Measurements from ENCODE around the gene UBE2O.

DNA sequence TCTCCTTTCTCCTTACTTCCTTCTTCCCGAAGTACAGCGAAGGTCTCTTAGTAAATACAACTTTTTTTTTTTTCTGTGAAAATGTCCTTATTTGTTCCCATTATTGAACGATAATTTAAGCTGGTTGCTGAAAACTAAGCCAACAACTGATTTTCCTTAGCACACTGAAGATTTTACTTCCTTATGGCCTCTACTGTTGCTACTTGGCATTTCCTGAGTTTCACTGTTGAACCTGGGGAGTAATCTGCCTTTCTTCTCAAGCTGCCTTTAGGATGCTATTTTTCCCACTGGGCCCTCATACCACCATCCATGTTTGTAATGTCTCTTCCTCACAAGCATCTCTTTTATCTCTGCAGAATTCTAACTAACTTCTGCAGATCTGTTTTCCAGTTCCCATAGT is 26.1 kb downstream of the UBE2O start:
- TF ChIP-seq, protein P1, sequence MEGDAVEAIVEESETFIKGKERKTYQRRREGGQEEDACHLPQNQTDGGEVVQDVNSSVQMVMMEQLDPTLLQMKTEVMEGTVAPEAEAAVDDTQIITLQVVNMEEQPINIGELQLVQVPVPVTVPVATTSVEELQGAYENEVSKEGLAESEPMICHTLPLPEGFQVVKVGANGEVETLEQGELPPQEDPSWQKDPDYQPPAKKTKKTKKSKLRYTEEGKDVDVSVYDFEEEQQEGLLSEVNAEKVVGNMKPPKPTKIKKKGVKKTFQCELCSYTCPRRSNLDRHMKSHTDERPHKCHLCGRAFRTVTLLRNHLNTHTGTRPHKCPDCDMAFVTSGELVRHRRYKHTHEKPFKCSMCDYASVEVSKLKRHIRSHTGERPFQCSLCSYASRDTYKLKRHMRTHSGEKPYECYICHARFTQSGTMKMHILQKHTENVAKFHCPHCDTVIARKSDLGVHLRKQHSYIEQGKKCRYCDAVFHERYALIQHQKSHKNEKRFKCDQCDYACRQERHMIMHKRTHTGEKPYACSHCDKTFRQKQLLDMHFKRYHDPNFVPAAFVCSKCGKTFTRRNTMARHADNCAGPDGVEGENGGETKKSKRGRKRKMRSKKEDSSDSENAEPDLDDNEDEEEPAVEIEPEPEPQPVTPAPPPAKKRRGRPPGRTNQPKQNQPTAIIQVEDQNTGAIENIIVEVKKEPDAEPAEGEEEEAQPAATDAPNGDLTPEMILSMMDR (IDR thresholded peaks at IDR 0.05; ENCODE audit: low read depth, low read length, missing input control): no peak
- no peak for TF ChIP-seq TAF1 (conservative IDR thresholded peaks at IDR 0.05)
- TF ChIP-seq YY1 (IDR thresholded peaks at IDR 0.05): no peak
- no peak for TF ChIP-seq SP1 (IDR thresholded peaks at IDR 0.05)
- no peak for TF ChIP-seq JUND (IDR thresholded peaks at IDR 0.05)
- no peak for TF ChIP-seq RAD21 (IDR thresholded peaks at IDR 0.05)
- TF ChIP-seq, protein P2, sequence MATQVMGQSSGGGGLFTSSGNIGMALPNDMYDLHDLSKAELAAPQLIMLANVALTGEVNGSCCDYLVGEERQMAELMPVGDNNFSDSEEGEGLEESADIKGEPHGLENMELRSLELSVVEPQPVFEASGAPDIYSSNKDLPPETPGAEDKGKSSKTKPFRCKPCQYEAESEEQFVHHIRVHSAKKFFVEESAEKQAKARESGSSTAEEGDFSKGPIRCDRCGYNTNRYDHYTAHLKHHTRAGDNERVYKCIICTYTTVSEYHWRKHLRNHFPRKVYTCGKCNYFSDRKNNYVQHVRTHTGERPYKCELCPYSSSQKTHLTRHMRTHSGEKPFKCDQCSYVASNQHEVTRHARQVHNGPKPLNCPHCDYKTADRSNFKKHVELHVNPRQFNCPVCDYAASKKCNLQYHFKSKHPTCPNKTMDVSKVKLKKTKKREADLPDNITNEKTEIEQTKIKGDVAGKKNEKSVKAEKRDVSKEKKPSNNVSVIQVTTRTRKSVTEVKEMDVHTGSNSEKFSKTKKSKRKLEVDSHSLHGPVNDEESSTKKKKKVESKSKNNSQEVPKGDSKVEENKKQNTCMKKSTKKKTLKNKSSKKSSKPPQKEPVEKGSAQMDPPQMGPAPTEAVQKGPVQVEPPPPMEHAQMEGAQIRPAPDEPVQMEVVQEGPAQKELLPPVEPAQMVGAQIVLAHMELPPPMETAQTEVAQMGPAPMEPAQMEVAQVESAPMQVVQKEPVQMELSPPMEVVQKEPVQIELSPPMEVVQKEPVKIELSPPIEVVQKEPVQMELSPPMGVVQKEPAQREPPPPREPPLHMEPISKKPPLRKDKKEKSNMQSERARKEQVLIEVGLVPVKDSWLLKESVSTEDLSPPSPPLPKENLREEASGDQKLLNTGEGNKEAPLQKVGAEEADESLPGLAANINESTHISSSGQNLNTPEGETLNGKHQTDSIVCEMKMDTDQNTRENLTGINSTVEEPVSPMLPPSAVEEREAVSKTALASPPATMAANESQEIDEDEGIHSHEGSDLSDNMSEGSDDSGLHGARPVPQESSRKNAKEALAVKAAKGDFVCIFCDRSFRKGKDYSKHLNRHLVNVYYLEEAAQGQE (IDR thresholded peaks at IDR 0.05): no peak
- TF ChIP-seq, protein P3, sequence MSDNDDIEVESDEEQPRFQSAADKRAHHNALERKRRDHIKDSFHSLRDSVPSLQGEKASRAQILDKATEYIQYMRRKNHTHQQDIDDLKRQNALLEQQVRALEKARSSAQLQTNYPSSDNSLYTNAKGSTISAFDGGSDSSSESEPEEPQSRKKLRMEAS (IDR thresholded peaks at IDR 0.05): no peak
- TF ChIP-seq RXRA (IDR thresholded peaks at IDR 0.05): no peak
- no peak for TF ChIP-seq GABPA (IDR thresholded peaks at IDR 0.05 in 1 of 2, conservative IDR thresholded peaks at IDR 0.05 in 1 of 2)

Data from liver (tissue), 3 donors.